Breast epithelium (tissue), 4 donors: ENCODE data around the gene MAP3K14. TPM values are rescaled to one million over a fixed set of nuclear protein-coding genes. Genes with fewer than 3 reads are reported as not detected.

Source experiments
- DNase-seq, 2 donors: peaks; one replicate each; pipeline ENCODE4 v3.0.0-alpha.2; 2019; ENCODE audit warnings: low spot score in 2 of 2
- H3K27ac ChIP-seq, 2 donors: fragments of 200-600 bp; sonication (generic) in 1 of 2; one replicate each; pipeline ENCODE4 v1.5.1; 2016 to 2019; ENCODE audit warnings: mild to moderate bottlenecking in 1 of 2
- H3K27me3 ChIP-seq, 2 donors: fragments of 200-600 bp; sonication (generic) in 1 of 2; one replicate each; pipeline versions ENCODE4 v1.5.1 to v1.6.0; 2017 to 2019; ENCODE audit warnings: control low read depth in 1 of 2, mild to moderate bottlenecking in 1 of 2
- H3K36me3 ChIP-seq: fragments of 200-600 bp; one replicate; pipeline ENCODE4 v1.5.1; 2019
- H3K4me1 ChIP-seq, 2 donors: fragments of 200-600 bp; sonication (generic); one replicate each; pipeline ENCODE4 v1.5.1; 2016 to 2019; ENCODE audit warnings: control low read depth in 1 of 2
- H3K4me3 ChIP-seq, 3 donors: fragments of 200-600 bp; sonication (generic); 1 replicate in 2 of 3; 2 replicates in 1 of 3; pipeline ENCODE4 v1.5.1; 2016 to 2019; ENCODE audit warnings: mild to moderate bottlenecking in 3 of 3, moderate library complexity in 2 of 3
- H3K9me3 ChIP-seq, 2 donors: fragments of 200-600 bp; sonication (generic) in 1 of 2; one replicate each; pipeline ENCODE4 v1.5.1; 2016 to 2019; ENCODE audit warnings: control low read depth in 1 of 2
- POLR2A ChIP-seq: fragments of 450-650 bp; IDR thresholded peaks from one replicate; pipeline ENCODE4 v1.6.1; 2016; ENCODE audit warnings: antibody characterized with exemption, mild to moderate bottlenecking, moderate library complexity
- POLR2AphosphoS5 ChIP-seq, 3 donors: sonication (generic); formaldehyde crosslinking; IDR thresholded peaks; one replicate each; pipeline ENCODE4 v1.6.1; 2017; ENCODE audit warnings: antibody characterized with exemption in 3 of 3
- intact Hi-C: fragments of 100-400 bp; cut with DNase I; formaldehyde crosslinking; loops from one replicate; pipeline ENCODE4 v1.15.1; 2023; ENCODE audit warnings: low total_unique reads
- total RNA-seq, 3 donors: library from RNA; depleted of rRNA; stranded (reverse); fragments of >200 nt; gene quantifications; one replicate each; pipeline ENCODE4 v1.1.0, GENCODE V29; 2016
- TF ChIP-seq, protein P1 (sequence below), 3 donors: fragments of 450-650 bp; IDR thresholded peaks; one replicate each; pipeline ENCODE4 v1.5.1; 2016 to 2017; ENCODE audit warnings: antibody characterized with exemption in 3 of 3, mild to moderate bottlenecking in 3 of 3, moderate library complexity in 3 of 3

Gene MAP3K14
- total RNA-seq, 3 donors from 2014 or later, result 4.3 to 12.3 (median 6.9) TPM

DNA sequence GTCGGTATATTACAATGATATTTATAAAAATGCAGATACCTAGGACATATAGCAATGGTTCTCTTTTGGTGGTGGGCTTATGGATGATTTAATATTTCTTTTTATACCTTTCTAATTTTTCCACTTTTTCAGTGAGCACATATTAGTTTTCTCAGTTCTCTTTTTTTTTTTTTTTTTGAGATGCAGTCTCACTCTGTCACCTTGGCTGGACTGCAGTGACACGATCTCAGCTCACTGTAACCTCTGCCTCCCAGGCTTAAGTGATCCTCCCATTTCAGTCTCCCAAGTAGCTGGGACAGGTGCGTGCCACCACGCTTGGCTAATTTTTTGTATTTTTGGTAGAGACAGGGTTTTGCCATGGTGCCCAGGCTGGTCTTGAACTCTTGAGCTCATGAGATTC is 15.1 kb downstream of the MAP3K14 start:
- H3K4me1 ChIP-seq, result peaks cover 0 to 30% of the 10 kb centered on the region in 2 donors
- H3K27me3 ChIP-seq, result no peaks in the 10 kb centered on the region
- no peaks in the 10 kb centered on the region for H3K9me3 ChIP-seq
- intact Hi-C loops, result no loop called here
- peak overlapping the region in 1 of 2 donors; percentile 78 for H3K27ac ChIP-seq
- TF ChIP-seq, protein P1, sequence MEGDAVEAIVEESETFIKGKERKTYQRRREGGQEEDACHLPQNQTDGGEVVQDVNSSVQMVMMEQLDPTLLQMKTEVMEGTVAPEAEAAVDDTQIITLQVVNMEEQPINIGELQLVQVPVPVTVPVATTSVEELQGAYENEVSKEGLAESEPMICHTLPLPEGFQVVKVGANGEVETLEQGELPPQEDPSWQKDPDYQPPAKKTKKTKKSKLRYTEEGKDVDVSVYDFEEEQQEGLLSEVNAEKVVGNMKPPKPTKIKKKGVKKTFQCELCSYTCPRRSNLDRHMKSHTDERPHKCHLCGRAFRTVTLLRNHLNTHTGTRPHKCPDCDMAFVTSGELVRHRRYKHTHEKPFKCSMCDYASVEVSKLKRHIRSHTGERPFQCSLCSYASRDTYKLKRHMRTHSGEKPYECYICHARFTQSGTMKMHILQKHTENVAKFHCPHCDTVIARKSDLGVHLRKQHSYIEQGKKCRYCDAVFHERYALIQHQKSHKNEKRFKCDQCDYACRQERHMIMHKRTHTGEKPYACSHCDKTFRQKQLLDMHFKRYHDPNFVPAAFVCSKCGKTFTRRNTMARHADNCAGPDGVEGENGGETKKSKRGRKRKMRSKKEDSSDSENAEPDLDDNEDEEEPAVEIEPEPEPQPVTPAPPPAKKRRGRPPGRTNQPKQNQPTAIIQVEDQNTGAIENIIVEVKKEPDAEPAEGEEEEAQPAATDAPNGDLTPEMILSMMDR (IDR thresholded peaks at IDR 0.05), result no peak
- TF ChIP-seq POLR2A (no peak), POLR2AphosphoS5 (IDR thresholded peaks at IDR 0.05) (no peak)
- no peak overlapping the region for H3K4me3 ChIP-seq
- H3K36me3 ChIP-seq, result no peaks in the 10 kb centered on the region
- DNase-seq, result no peak

DNA sequence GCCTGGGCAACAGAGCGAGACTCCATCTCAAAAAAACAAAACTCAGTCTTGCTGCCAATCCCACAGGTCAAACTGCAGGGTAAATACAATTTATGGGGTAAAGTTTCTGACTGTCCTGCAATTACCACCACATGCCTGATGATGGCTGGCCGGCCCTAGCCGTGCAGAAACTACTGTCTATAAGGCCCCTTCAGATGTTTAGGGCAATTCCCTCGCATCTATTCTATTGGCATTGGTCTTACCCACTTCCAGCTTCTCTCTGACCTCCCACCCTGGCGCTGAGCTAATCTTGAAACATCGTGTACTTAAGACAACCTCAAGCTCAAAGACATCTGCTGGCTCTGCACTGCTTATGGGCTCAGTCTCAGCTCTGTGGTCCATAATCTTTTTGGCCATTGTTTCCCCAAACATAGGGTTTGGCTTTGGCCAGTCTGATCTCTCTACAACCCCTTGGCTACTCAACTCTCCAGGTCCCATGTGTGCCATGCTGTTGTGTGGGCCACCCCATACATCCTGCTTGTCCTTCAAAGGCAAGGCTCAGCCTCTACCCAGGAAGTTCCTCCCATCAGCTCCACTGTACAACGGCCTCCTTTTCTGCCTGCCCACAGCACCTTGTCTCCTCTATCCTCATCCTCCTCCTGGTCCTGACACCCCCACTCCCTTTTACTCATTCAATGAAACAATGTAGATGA is 16.6 kb downstream of the MAP3K14 start:
- no peaks in the 10 kb centered on the region for H3K9me3 ChIP-seq
- H3K36me3 ChIP-seq, result no peaks in the 10 kb centered on the region
- H3K4me1 ChIP-seq, result peaks cover 0 to 31% of the 10 kb centered on the region in 2 donors
- peak overlapping the region; percentile 56 to 73 for H3K27ac ChIP-seq
- no peaks in the 10 kb centered on the region for H3K27me3 ChIP-seq
- no peak for DNase-seq
- H3K4me3 ChIP-seq, result no peak overlapping the region
- TF ChIP-seq POLR2A (no peak), POLR2AphosphoS5 (IDR thresholded peaks at IDR 0.05) (no peak)
- TF ChIP-seq, protein P1 (IDR thresholded peaks at IDR 0.05), result no peak
- intact Hi-C loops, result no loop called here

DNA sequence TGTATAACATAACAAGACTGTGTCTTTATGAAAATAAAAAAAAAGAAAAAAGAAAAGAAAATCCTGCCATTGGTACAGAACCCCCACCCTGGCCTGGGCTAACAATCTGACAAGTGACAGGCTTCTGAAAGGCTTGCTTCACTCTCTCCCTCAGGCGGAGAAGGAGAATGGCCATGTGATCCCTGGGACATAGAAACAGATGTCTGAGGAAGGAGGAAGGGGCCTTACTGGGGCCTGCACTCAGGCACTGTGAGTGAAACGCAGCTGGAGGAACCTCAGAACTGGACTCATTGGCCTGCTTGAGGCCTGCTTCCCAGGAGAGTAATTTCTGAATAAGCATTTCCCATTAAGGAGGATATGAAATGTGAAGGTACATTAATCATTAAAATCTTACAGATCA is 17.5 kb downstream of the MAP3K14 start:
- Histone ChIP-seq H3K4me3 (no peak overlapping the region), H3K36me3 (no peaks in the 10 kb centered on the region), H3K4me1 (peaks cover 0 to 35% of the 10 kb centered on the region in 2 donors), H3K9me3 (no peaks in the 10 kb centered on the region), H3K27me3 (no peaks in the 10 kb centered on the region), H3K27ac (peak overlapping the region; percentile 56 to 73)
- TF ChIP-seq POLR2A (no peak), POLR2AphosphoS5 (IDR thresholded peaks at IDR 0.05) (no peak)
- TF ChIP-seq, protein P1 (IDR thresholded peaks at IDR 0.05), result no peak
- intact Hi-C loops, result no loop called here
- DNase-seq, result no peak

DNA sequence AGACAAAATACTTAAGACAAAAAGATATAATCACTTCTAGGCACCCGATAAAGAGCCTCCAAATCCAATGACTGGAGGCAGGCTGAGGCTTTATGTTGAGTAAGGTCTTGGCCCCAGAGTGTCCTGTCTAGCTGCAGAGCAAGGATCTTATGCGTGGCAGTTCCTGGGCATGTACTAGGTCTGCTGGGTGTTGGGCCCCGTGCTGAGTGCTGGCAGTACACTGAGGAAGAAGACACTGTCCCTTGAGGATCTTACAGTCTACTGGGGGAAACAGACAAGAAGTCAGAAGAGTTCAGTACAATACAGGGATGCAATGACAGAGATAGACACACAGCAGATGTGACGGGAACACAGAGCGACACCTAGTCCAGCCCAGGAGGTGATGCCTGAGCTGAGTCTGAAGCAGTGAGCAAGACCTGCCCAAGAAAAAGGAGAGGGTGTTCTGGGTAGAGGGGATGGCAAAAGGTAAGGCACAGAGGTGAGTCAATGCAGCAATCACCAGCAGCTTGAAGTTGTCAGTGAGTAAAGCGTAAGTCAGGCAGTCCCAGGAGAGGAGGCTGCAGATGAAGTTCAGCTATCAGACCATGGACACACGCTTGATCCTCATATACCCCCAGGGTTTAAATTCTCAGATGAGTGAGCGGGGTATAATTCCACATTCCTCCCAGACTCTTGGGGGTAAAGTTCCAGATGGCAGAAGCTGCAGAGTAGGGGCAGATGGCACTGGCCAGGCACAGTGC is 18.1 kb downstream of the MAP3K14 start:
- peak overlapping the region; percentile 73 to 74 for H3K27ac ChIP-seq
- H3K4me3 ChIP-seq, result no peak overlapping the region
- no peaks in the 10 kb centered on the region for H3K36me3 ChIP-seq
- TF ChIP-seq, protein P1 (IDR thresholded peaks at IDR 0.05), result no peak
- TF ChIP-seq POLR2A, result no peak
- no peak for TF ChIP-seq POLR2AphosphoS5 (IDR thresholded peaks at IDR 0.05)
- no peaks in the 10 kb centered on the region for H3K9me3 ChIP-seq
- H3K4me1 ChIP-seq, result peaks cover 4 to 41% of the 10 kb centered on the region in 2 donors
- intact Hi-C loops, result no loop called here
- H3K27me3 ChIP-seq, result no peaks in the 10 kb centered on the region
- no peak for DNase-seq

DNA sequence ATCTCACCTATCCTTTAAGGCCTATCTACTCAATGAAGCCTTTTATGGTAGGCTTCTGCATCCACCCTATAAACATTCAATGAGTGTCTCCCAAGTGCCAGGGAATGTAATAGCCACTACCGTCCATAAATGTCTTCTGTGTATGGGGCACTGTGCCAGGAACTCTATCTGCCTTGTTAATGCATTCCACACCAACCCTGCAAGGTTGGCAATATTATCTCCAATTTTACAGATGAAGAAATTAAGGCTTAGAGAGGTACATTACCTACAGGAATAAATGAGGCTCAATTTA is 20.0 kb downstream of the MAP3K14 start:
- no peak overlapping the region for H3K4me3 ChIP-seq
- no peaks in the 10 kb centered on the region for H3K36me3 ChIP-seq
- no peak for DNase-seq
- intact Hi-C loops, result no loop called here
- H3K9me3 ChIP-seq, result no peaks in the 10 kb centered on the region
- TF ChIP-seq POLR2A (no peak), POLR2AphosphoS5 (IDR thresholded peaks at IDR 0.05) (no peak)
- TF ChIP-seq, protein P1 (IDR thresholded peaks at IDR 0.05), result no peak
- peaks cover 15 to 59% of the 10 kb centered on the region in 2 donors for H3K4me1 ChIP-seq
- H3K27me3 ChIP-seq, result no peaks in the 10 kb centered on the region
- H3K27ac ChIP-seq, result peak overlapping the region; percentile 40 to 81
